Mesothelial cell of epicardium (in vitro differentiated cells): ENCODE data around the gene ARF5. TPM values are rescaled to one million over a fixed set of nuclear protein-coding genes. Genes with fewer than 3 reads are reported as not detected.

ENCODE experiments used
- DNase-seq, 2 experiments: peaks; one replicate each; pipeline ENCODE4 v3.0.0; 2021; ENCODE audit warnings: low spot score in 2 of 2; ENCODE audit not compliant: unreplicated experiment in 2 of 2
- H3K27ac Mint-ChIP-seq: 2 replicates; pipeline ENCODE4 v1.8.0; 2021; ENCODE audit warnings: mixed read lengths
- H3K27me3 Mint-ChIP-seq: 2 replicates; pipeline ENCODE4 v1.8.0; 2021; ENCODE audit warnings: low read depth, mixed read lengths
- H3K36me3 Mint-ChIP-seq: 2 replicates; pipeline ENCODE4 v1.8.0; 2021; ENCODE audit warnings: mixed read lengths
- H3K4me1 Mint-ChIP-seq: 2 replicates; pipeline ENCODE4 v1.8.0; 2021; ENCODE audit warnings: mixed read lengths
- H3K4me3 Mint-ChIP-seq: 2 replicates; pipeline ENCODE4 v1.8.0; 2021; ENCODE audit warnings: mild to moderate bottlenecking, moderate library complexity, mixed read lengths
- H3K9me3 Mint-ChIP-seq: 2 replicates; pipeline ENCODE4 v1.8.0; 2021; ENCODE audit warnings: mixed read lengths
- total RNA-seq: library from RNA; stranded (reverse); gene quantifications from 3 replicates; pipeline ENCODE4 v1.2.1, GENCODE V29; 2021
- TF ChIP-seq, protein P1 (sequence below): fragments of 200-600 bp; sonication (generic); IDR thresholded peaks from one replicate; pipeline ENCODE4 v1.5.0; 2021; ENCODE audit warnings: antibody characterized with exemption; ENCODE audit not compliant: unreplicated experiment

ARF5 gene
- total RNA-seq, 1 donor from 2014 or later = 168 TPM

DNA sequence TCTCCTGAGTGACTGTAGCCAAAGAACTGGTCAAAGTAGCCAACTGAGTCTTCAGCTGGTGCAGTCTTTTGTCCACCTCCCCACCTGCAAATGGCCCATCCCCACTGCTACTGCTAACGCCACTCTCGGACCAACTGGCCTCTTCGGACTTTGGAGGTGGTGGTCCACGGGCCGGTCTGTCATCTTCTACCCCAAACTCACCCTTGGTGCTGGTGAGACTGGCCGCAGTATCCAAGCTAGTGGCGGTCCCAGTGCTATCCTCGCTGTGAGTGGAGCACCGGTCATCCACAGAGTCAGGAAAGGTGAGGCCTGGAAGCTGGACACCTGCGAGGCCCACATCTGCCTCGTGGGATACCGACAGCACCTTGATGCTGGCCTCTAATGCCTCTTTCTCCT, 3.6 kb upstream of the ARF5 start:
- TF ChIP-seq, protein P1, sequence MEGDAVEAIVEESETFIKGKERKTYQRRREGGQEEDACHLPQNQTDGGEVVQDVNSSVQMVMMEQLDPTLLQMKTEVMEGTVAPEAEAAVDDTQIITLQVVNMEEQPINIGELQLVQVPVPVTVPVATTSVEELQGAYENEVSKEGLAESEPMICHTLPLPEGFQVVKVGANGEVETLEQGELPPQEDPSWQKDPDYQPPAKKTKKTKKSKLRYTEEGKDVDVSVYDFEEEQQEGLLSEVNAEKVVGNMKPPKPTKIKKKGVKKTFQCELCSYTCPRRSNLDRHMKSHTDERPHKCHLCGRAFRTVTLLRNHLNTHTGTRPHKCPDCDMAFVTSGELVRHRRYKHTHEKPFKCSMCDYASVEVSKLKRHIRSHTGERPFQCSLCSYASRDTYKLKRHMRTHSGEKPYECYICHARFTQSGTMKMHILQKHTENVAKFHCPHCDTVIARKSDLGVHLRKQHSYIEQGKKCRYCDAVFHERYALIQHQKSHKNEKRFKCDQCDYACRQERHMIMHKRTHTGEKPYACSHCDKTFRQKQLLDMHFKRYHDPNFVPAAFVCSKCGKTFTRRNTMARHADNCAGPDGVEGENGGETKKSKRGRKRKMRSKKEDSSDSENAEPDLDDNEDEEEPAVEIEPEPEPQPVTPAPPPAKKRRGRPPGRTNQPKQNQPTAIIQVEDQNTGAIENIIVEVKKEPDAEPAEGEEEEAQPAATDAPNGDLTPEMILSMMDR = no peak
- peaks cover 14% of the 10 kb centered on the region for H3K36me3 Mint-ChIP-seq
- H3K4me1 Mint-ChIP-seq = peaks cover 44% of the 10 kb centered on the region

DNA sequence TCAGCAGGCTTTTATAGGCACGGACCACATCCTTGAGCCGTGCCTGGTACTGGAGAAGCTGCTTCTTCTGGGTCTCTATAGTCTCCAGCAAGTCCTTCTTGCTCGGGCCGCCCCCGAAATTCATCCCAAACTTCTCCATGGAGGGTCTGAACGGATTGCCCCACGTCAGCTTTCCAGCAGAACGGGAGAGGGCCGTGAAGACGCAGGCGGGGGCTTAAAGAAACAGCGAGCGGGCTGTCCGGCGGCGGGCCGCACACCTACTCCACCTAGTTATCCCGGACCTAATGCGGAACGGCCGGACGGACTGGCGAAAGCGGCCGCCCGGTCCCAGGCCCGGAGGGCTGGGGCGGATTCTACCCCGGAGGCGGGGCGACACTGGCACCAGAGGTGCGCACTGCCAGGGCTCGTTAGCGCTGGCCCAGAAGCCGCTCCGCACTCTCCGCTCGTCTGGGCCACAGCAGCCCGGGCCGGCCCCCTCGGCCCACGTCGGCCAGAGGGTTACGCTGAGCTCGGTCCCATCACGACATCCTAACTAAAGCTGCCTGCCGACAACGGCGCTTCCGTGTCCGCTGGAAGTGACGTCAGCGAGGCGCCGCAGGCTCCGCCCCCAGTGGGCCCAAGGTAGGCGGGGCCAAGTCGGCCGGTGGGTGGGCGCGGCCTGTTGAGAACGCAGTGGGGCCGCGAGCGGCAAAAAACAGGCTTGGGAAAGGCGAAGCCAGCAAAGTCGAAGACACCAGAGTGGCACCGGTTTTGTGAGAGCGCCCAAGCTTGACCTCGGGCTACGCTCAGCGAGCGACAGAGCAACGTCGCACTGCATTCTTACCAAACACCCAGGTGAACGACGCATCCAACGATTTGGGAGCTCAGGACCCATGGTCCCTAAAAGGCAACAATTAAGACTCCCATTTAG, 2.9 kb upstream of the ARF5 start, which contains the start of gene GCC1:
Gene GCC1, minus strand, starts transcription at position 553 of the 910 bp plus-strand sequence. Its CDS starts 414 bp downstream, at position 139.
- DNase-seq = peak; percentile 90 to 98
- Mint-ChIP-seq H3K27ac (peak within 1 kb of the TSS; percentile 93), H3K4me1 (peaks cover 48% of the 10 kb centered on the region), H3K27me3 (no peaks in the 10 kb centered on the region), H3K9me3 (no peaks in the 10 kb centered on the region), H3K36me3 (peaks cover 19% of the 10 kb centered on the region), H3K4me3 (peak within 1 kb of the TSS; percentile 90)
- TF ChIP-seq, protein P1 = no peak

More for the DNA sequence above, 3.6 kb upstream of the ARF5 start:
- Mint-ChIP-seq H3K9me3 (no peaks in the 10 kb centered on the region), H3K4me3 (peak overlapping the region; percentile 90), H3K27ac (peak overlapping the region; percentile 93), H3K27me3 (no peaks in the 10 kb centered on the region)
- no peak for DNase-seq

DNA sequence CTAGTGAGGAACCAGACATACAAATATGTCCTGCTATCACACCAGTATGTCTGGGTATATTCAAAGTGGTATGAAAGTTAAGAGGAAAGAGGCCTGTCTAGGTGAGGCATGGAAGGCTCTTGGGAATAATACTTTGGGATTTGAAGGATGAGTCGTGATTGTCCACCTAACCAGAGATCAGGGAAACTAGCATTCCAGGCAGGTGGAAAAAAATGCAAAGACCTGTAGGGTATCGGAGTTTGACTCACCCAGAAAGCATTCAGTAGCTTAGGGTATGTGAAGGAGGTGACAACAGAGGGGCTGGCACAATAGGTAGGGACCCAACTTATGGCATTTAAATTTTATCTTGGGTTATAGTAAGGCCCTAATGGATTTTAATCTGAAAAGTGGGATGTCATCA, 1.9 kb upstream of the ARF5 start:
- no peak for DNase-seq
- H3K27ac Mint-ChIP-seq = no peak overlapping the region
- peak overlapping the region; percentile 90 for H3K4me3 Mint-ChIP-seq
- TF ChIP-seq, protein P1 = no peak
- H3K36me3 Mint-ChIP-seq = peaks cover 26% of the 10 kb centered on the region
- no peaks in the 10 kb centered on the region for H3K9me3 Mint-ChIP-seq
- no peaks in the 10 kb centered on the region for H3K27me3 Mint-ChIP-seq
- H3K4me1 Mint-ChIP-seq = peaks cover 48% of the 10 kb centered on the region

DNA sequence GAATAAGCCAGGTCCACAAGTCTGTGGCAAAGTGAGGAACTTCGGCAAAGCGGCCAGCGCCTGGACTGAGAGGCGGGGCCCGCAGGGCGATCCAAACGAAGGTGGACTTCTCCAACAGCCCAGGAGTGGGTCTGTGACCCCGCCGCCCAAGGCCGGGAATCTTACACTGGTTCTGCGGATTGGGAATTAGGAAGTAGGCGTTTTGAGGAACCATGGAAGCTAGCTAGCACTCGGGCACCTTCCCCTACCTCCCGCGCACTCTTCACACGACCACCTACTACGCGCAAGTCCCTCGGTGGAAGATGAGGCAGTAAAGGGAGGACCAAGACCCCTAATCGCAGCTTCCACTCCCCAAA, 570 bp upstream of the ARF5 start:
- Mint-ChIP-seq H3K36me3 (peaks cover 25% of the 10 kb centered on the region), H3K27ac (peak overlapping the region; percentile 47), H3K4me1 (peaks cover 44% of the 10 kb centered on the region), H3K4me3 (peak overlapping the region; percentile 90), H3K27me3 (no peaks in the 10 kb centered on the region), H3K9me3 (no peaks in the 10 kb centered on the region)
- TF ChIP-seq, protein P1 = no peak
- DNase-seq = peak in 1 of 2 experiments; percentile 41

DNA sequence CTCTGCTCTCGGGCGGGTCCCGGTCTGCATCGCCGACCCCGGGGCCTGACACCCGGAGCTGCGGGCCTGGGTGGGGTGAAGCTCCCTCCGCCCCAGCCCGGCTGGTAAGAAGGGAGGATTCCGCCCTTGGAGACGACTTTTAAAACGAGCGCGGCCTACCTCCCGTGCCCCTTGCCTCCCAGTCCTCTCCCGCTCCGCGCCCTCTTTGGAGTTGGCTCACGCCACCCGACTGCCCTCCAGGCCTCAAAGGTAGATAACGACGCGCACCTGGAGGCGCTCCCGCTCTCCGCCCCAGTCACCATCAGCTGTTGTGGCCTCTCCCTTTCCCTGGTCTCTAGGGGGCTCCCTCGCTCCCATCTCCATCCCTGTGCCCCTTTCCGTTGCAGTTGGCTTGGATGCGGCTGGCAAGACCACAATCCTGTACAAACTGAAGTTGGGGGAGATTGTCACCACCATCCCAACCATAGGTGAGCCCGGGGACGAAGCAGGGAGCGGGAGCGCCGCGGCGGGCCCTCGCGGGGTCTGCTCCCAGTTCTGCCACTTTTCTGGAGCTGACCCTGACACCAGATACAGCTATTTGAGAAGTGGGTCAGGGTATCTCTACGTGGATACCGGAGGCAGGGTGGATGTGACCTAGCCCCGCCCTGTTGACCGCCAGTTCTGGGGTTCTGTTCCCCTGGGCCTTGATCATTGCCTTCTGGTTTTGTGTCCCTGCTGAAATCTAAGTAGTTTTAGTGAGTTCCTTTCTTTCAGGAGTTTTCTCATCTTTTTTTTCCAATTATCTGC, 679 bp downstream of the ARF5 start:
- no peaks in the 10 kb centered on the region for H3K9me3 Mint-ChIP-seq
- H3K27me3 Mint-ChIP-seq = no peaks in the 10 kb centered on the region
- H3K4me3 Mint-ChIP-seq = peak overlapping the region; percentile 99
- TF ChIP-seq, protein P1 = no peak
- peak overlapping the region; percentile 98 for H3K27ac Mint-ChIP-seq
- DNase-seq = peak in 1 of 2 experiments; percentile 71
- H3K36me3 Mint-ChIP-seq = peaks cover 19% of the 10 kb centered on the region
- H3K4me1 Mint-ChIP-seq = peaks cover 32% of the 10 kb centered on the region
